GM18909 (cell line): ENCODE measurements around the gene NXNL2.
A peak's percentile ranks its signal among the peaks of the same experiment; 100 is the strongest.

Source experiments
- ATAC-seq: cut with Tn5 transposase; IDR thresholded peaks from one replicate; pipeline ENCODE4 v1.9.1; 2021; ENCODE audit warnings: mild to moderate bottlenecking; ENCODE audit not compliant: unreplicated experiment, poor library complexity

The NXNL2 gene

DNA sequence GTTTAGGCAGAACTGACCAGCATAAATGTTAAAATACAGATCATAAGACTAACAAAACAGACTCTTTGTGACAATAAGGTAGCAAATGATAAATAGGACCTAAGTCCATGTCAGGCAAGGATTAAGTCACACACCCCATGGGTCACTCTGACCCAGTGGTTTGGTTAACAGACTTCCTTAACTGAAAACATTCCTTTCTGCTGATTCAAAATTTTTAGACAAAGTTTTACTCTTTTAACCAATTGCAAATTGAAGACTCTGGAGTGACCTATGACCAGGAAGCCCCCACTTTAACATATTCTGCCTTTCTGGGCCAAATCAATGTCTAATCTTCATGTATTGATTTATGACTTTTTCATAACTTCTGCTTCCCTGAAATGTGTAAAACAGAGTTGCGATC lies 4.9 kb upstream of the NXNL2 start:
- ATAC-seq = no peak

GRCh38 chr9:88531920-88532698 lies 2.9 kb upstream of the NXNL2 start:
- ATAC-seq = no peak

DNA sequence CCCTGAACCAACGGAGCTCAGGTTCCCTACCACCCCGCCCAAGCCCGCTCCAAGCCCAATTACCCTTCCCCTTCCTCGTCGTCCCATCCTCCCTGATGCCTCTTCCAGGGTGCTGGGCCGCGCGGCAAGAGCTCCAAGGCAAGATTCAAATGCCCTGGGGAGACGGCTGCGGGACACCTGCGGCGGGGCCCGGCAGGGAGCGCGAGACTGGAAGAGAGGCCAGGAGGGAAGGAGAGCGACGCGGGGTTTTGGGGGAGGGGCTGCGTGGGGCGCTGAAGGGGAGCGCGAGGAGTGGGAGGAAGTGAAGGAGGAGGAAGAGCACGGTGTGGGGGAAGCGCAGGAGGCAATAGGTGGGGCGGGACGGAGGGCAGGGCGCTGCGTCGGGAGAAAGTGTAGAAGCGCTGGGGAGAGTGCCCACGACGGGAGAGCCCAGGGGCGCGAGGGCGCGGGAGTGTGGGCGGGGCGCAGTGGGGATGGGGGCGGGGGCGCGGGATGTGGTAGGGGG lies 975 bp upstream of the NXNL2 start:
- no peak for ATAC-seq

DNA sequence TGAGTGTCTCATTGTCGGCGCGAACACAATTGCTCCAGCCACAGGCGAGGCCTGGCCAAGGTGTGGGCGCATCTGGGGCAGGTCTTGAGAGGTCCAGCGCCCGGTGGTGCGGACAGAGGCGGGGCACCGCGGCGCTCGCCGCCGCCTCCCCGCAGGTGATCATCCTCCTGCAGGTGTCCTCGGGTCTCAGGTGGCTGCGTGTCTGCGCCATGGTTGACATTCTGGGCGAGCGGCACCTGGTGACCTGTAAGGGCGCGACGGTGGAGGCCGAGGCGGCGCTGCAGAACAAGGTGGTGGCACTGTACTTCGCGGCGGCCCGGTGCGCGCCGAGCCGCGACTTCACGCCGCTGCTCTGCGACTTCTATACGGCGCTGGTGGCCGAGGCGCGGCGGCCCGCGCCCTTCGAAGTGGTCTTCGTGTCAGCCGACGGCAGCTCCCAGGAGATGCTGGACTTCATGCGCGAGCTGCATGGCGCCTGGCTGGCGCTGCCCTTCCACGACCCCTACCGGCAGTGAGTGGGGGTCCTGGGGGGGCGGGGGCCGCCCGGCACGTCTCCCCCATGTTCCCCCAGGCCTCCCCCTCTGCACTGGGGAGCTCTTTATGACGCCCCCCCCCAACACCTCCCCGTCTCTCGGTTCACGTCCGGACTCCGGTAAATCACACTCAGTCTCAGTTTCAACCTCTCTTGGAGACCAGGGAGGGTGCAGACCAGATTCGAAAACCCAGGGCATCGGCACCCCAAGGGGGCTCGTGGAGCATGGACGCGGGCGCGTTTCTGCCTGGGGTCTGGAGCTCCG lies 446 bp downstream of the NXNL2 start:
- ATAC-seq = no peak

DNA sequence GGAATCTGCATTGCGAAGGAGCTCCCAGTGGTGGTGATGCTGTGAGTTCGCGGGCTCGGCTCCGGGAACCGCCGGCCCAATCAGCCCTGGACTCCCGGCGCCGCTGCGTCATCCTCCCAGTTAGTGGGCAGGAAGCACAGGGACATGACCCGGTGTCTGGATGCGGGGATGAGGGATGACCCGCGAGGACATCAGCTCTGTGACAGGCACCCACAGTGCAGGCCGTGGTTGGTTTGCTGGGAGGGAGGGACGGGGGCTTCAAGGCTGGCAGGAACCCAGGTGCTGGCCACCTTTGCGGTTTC lies 996 bp downstream of the NXNL2 start:
- no peak for ATAC-seq

- no peak for ATAC-seq
Measured at GRCh38 chr9:88536951-88537760, 2.2 kb downstream of the NXNL2 start.

GRCh38 chr9:88537761-88538091 lies 2.7 kb downstream of the NXNL2 start:
- no peak for ATAC-seq

DNA sequence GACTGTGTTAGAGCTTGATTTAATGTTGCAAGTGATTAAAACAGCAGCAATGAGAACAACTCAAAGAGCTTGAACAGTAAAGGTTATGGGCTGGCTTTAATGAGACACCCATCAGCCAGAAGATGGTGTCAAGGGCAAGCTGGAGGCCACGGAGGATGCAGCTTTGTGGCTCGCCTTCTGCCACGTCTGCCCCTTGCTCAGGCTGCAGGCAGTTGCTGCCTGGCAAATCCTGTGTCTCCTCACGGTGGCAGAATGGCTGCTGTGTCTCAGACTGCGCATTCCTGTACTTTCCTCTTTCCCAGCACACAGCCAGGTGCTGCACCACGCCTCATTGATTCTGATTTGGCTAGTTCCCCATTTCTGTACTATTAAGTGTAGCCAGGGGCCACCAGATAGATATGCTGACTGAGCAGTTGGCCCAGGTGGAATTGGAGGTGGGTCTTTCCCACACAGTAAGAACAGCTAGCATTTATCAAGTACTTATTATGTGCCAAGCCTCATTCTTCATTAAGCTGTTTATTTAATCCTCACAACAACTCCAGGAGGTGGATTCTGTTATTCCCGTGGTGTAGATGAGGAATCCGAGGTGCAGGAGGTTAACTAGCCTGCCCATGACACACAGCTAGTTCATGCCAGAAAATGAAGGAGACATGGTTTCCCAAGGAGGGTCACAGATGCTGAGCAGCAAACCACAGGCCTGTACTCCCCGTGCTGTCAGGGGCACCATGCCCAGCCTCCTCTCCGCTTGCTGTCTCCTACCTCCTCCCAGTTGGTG lies 3.5 kb downstream of the NXNL2 start:
- no peak for ATAC-seq

DNA sequence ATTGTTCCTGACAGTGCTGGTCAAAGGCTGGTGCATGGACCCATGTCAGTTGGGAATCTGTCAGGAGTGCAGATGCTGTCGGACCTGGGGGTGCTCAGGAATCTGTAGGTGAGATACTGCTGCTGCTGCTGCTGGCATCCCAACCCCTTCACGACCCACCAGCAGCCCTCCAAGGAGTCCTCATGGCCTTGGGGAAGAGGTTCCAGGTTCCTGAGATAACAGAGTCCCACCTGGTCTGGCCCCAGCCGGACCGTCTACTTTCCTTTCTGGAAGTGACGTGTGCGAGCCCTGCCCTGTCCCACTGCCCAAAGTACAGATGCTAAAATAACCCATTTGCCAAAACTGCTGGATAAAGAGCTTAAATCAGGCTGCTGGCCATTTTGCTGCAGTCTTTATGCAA lies 4.3 kb downstream of the NXNL2 start:
- no peak for ATAC-seq

DNA sequence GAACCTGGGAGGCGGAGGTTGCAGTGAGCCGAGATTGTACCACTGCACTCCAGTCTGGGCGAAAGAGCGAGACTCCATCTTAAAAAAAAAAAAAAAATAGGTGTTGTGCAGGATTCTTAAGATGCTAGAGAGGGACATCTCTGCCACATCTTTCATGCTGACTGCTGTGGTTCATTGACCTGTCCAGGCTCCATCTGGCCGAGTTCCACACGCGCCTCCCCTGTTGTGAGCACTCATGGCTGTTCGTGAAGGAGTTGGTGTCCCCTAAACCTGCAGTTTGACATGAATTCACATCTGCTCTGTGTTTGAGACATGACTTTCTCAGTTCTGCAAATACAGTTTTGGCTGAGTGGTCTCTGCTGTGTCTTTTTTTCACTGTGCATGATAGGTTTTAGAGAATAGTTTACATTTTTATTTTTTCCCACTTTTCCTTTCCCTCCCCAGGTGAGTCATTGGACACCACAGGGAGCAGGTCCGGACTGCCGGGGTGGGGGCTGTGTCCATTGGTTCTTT lies 5.3 kb downstream of the NXNL2 start:
- no peak for ATAC-seq

DNA sequence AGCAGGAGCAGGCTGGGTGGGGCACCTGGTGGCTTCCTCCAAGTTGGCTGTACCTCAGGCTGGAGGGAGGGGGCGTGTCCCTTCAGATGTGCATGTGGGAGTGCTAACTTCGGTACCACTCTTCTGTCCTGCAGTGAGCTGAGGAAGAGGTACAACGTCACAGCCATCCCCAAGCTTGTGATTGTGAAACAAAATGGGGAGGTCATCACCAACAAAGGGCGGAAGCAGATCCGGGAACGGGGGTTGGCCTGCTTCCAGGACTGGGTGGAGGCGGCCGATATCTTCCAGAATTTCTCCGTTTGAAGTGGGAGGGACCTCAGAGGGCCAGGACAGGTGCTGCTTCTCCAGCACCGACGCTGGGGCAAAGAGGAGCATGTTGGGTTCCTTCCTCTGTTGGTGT lies 9.3 kb downstream of the NXNL2 start:
- no peak for ATAC-seq

- ATAC-seq = no peak
Measured at GRCh38 chr9:88551546-88552137, 16.7 kb downstream of the NXNL2 start.

GRCh38 chr9:88553350-88553749 lies 18.4 kb downstream of the NXNL2 start:
- ATAC-seq = no peak

- no peak for ATAC-seq
Measured at GRCh38 chr9:88555268-88555980, 20.4 kb downstream of the NXNL2 start.

- no peak for ATAC-seq
Measured at GRCh38 chr9:88559661-88560060, 24.7 kb downstream of the NXNL2 start.

- peak; percentile 53 for ATAC-seq
Measured at GRCh38 chr9:88567870-88568269, 32.9 kb downstream of the NXNL2 start.

GRCh38 chr9:88571419-88571818 lies 36.4 kb downstream of the NXNL2 start:
- no peak for ATAC-seq

DNA sequence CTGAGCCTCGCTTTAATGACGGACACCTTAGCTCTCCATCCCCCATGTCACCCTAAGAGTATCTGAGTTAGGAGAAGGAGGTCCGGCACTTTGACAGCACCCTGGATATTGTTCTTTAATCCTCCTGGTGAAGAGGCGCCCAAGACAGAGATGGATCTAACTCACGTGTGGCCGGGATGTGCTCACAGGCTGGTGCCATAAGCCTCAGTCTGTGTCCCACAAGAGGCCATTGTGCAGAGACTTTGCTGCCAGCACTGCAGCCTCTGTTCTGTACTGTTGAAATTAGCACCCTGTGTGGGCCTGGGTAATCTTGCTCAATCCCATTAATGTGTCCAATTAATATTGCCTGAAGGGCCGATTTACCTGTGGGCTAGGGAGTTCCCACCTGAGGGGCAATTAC lies 37.7 kb downstream of the NXNL2 start:
- no peak for ATAC-seq

DNA sequence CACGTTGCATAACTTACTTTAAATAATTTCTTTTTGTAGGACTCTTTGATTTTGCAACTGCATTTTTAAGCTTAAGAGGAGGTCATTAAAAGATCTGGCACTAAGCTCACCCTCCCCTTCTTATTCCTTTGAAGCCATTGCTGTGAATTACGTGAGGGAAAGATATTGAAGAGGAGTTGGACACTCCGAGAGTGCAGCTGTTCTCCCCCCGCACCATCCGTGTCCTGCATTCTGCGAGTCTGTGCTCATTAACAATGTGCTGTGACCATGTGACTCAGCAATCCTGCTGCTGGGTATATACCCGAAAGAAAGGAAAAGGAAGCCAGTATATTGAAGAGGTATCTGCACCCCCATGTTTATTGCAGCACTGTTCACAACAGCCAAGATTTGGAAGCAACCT lies 40.0 kb downstream of the NXNL2 start:
- no peak for ATAC-seq
